ENCODE data around the gene LIN9. TPM values are rescaled to one million over a fixed set of nuclear protein-coding genes. Genes with fewer than 3 reads are reported as not detected.

Gene LIN9
- total and polyA plus RNA-seq, 10 of the 15 experiments (the other 5 are each of a cell fraction or from before 2014, with no cell fraction given), result 5.9 to 13.5 (median 8.3) TPM

- ChIA-PET SMC1A (ENCODE audit: uncharacterized antibody, unreplicated experiment) (interaction anchor here (0.9 to 1.2 kb wide), 2 partner anchors 23 to 204 kb away, joined by 3 read pairs; no protein-coding TSS in a partner anchor), POLR2A (no interaction called here), RAD21 (ENCODE audit: unreplicated experiment) (no interaction called here), CTCF (interaction anchor here (4.1 kb wide), 1 partner anchor 204 kb away, joined by 25 read pairs; no protein-coding TSS in a partner anchor)
- 90% methylated on average over 3 of the region's 3 CpGs for WGBS (ENCODE audit: insufficient coverage, insufficient replicate concordance, low lambda C conversion rate, missing lambda C conversion rate)
- in situ Hi-C loops (cut with MboI) (no loop called here), intact Hi-C loops (cut with micrococcal nuclease; ENCODE audit: unreplicated experiment) (no loop called here)
- Histone ChIP-seq H3K4me2 (ENCODE audit: control insufficient read depth, insufficient read depth) (no peak overlapping the region), H3K9me3 (replicated peaks; ENCODE audit: control insufficient read depth, insufficient read depth, low read length) (no peaks in the 10 kb centered on the region), H4K20me1 (ENCODE audit: control insufficient read depth, insufficient read depth) (no peaks in the 10 kb centered on the region), H3K4me3 (no peak overlapping the region), H3K79me2 (ENCODE audit: control insufficient read depth, insufficient read depth, low read length) (no peaks in the 10 kb centered on the region), H3K27me3 (replicated peaks in 1 of 2; ENCODE audit: control insufficient read depth in 2 of 2, insufficient read depth in 2 of 2, low read length in 1 of 2) (no peaks in the 10 kb centered on the region), H3K36me3 (ENCODE audit: control insufficient read depth in 2 of 2, insufficient read depth in 2 of 2, low read length in 1 of 2) (no peaks in the 10 kb centered on the region), H2AFZ (ENCODE audit: control insufficient read depth, low read depth, low read length) (no peak overlapping the region), H3K4me1 (ENCODE audit: control insufficient read depth, insufficient read depth, low read length) (no peaks in the 10 kb centered on the region), H3K9ac (ENCODE audit: control insufficient read depth, insufficient read depth, low read length) (no peak overlapping the region), H3K27ac (ENCODE audit: control insufficient read depth, insufficient read depth) (no peak overlapping the region)
- no peak for TF ChIP-seq JUNB (IDR thresholded peaks at IDR 0.05)
- ATAC-seq (no peak), FAIRE-seq (no peak), DNase-seq (ENCODE audit: low read depth, low spot score) (no peak)
- BruUV-seq (replicated peaks), result no TSS peak
Observed at GRCh38 chr1:226329237-226329636, 20.3 kb upstream of the LIN9 start.

- FAIRE-seq (no peak), DNase-seq (ENCODE audit: low read depth, low spot score) (no peak), ATAC-seq (no peak)
- H3K27me3 ChIP-seq (replicated peaks in 1 of 2; ENCODE audit: control insufficient read depth in 2 of 2, insufficient read depth in 2 of 2, low read length in 1 of 2), result no peaks in the 10 kb centered on the region
- TF ChIP-seq CBX3 (IDR thresholded peaks at IDR 0.05; ENCODE audit: borderline replicate concordance, low read depth) (no peak), JUNB (IDR thresholded peaks at IDR 0.05) (no peak), BCLAF1 (IDR thresholded peaks at IDR 0.05) (no peak), POLR2AphosphoS5 (IDR thresholded peaks at IDR 0.05; ENCODE audit: low read length) (no peak), SREBF2 (IDR thresholded peaks at IDR 0.05; ENCODE audit: low read length) (no peak), SIX5 (IDR thresholded peaks at IDR 0.05; ENCODE audit: low read depth, low read length, severe bottlenecking) (no peak), HSF1 (IDR thresholded peaks at IDR 0.05; ENCODE audit: low read depth, low read length) (no peak), WRNIP1 (IDR thresholded peaks at IDR 0.05; ENCODE audit: borderline replicate concordance, low read depth, low read length) (no peak), GATAD2B (conservative IDR thresholded peaks at IDR 0.05; ENCODE audit: low read depth) (no peak), RUNX3 (IDR thresholded peaks at IDR 0.05; ENCODE audit: low read length) (no peak), RB1 (IDR thresholded peaks at IDR 0.05; ENCODE audit: borderline replicate concordance) (no peak), SKIL (IDR thresholded peaks at IDR 0.05; ENCODE audit: low read depth, poor library complexity, severe bottlenecking) (no peak)
- RAD21 ChIA-PET (ENCODE audit: unreplicated experiment), result no interaction called here
- no peaks in the 10 kb centered on the region for H4K20me1 ChIP-seq (ENCODE audit: control insufficient read depth, insufficient read depth)
- in situ Hi-C loops (cut with MboI) (no loop called here), intact Hi-C loops (cut with micrococcal nuclease; ENCODE audit: unreplicated experiment) (no loop called here)
- 50% methylated on average over 2 of the region's 2 CpGs for WGBS (ENCODE audit: insufficient coverage, insufficient replicate concordance, low lambda C conversion rate, missing lambda C conversion rate)
- no peaks in the 10 kb centered on the region for H3K4me1 ChIP-seq (ENCODE audit: control insufficient read depth, insufficient read depth, low read length)
- SMC1A ChIA-PET (ENCODE audit: uncharacterized antibody, unreplicated experiment), result no interaction called here
- no TSS peak for BruUV-seq (replicated peaks)
- no peak overlapping the region for H2AFZ ChIP-seq (ENCODE audit: control insufficient read depth, low read depth, low read length)
- H3K27ac ChIP-seq (ENCODE audit: control insufficient read depth, insufficient read depth), result no peak overlapping the region
- H3K4me3 ChIP-seq, result no peak overlapping the region
- no peaks in the 10 kb centered on the region for H3K9me3 ChIP-seq (replicated peaks; ENCODE audit: control insufficient read depth, insufficient read depth, low read length)
- POLR2A ChIA-PET, result no interaction called here
- CTCF ChIA-PET, result interaction anchor here (1.0 to 4.1 kb wide), 2 partner anchors 9 to 203 kb away, joined by 3 to 25 read pairs; no protein-coding TSS in a partner anchor
- no peak overlapping the region for H3K4me2 ChIP-seq (ENCODE audit: control insufficient read depth, insufficient read depth)
- no peaks in the 10 kb centered on the region for H3K79me2 ChIP-seq (ENCODE audit: control insufficient read depth, insufficient read depth, low read length)
- no peaks in the 10 kb centered on the region for H3K36me3 ChIP-seq (ENCODE audit: control insufficient read depth in 2 of 2, insufficient read depth in 2 of 2, low read length in 1 of 2)
- H3K9ac ChIP-seq (ENCODE audit: control insufficient read depth, insufficient read depth, low read length), result no peak overlapping the region
Observed at GRCh38 chr1:226327761-226328162, 18.8 kb upstream of the LIN9 start.

Data from GM12878 (cell line).